ENCODE results near the gene KRT6A.

Gene KRT6A

GRCh38 chr12:52525661-52526499 lies 32.8 kb upstream of the KRT6A start:
- no peak overlapping the region for H3K4me3 ChIP-seq (ENCODE audit: low read depth, low read length)
- no peak for DNase-seq (ENCODE audit: low read depth)
- TF ChIP-seq CTCF (IDR thresholded peaks at IDR 0.05; ENCODE audit: low read depth, low read length, missing control alignments): no peak

- no peak overlapping the region for H3K4me3 ChIP-seq (ENCODE audit: low read depth, low read length)
- DNase-seq (ENCODE audit: low read depth): no peak
- no peak for TF ChIP-seq CTCF (IDR thresholded peaks at IDR 0.05; ENCODE audit: low read depth, low read length, missing control alignments)
Observed at GRCh38 chr12:52524898-52525591, 32.0 kb upstream of the KRT6A start.

GRCh38 chr12:52524241-52524897 lies 31.3 kb upstream of the KRT6A start:
- no peak for DNase-seq (ENCODE audit: low read depth)
- H3K4me3 ChIP-seq (ENCODE audit: low read depth, low read length): no peak overlapping the region
- no peak for TF ChIP-seq CTCF (IDR thresholded peaks at IDR 0.05; ENCODE audit: low read depth, low read length, missing control alignments)

- no peak for DNase-seq (ENCODE audit: low read depth)
- H3K4me3 ChIP-seq (ENCODE audit: low read depth, low read length): no peak overlapping the region
- no peak for TF ChIP-seq CTCF (IDR thresholded peaks at IDR 0.05; ENCODE audit: low read depth, low read length, missing control alignments)
Observed at GRCh38 chr12:52523824-52524223, 30.8 kb upstream of the KRT6A start.

- TF ChIP-seq CTCF (IDR thresholded peaks at IDR 0.05; ENCODE audit: low read depth, low read length, missing control alignments): no peak
- H3K4me3 ChIP-seq (ENCODE audit: low read depth, low read length): no peak overlapping the region
- DNase-seq (ENCODE audit: low read depth): no peak
Observed at GRCh38 chr12:52522346-52523011, 29.4 kb upstream of the KRT6A start.

GRCh38 chr12:52521568-52522266 lies 28.7 kb upstream of the KRT6A start:
- no peak overlapping the region for H3K4me3 ChIP-seq (ENCODE audit: low read depth, low read length)
- no peak for DNase-seq (ENCODE audit: low read depth)
- TF ChIP-seq CTCF (IDR thresholded peaks at IDR 0.05; ENCODE audit: low read depth, low read length, missing control alignments): no peak
